Amygdala (tissue), 56 donors: ENCODE results near the gene HAND1.
A peak's percentile ranks its signal among the peaks of the same experiment; 100 is the strongest.

Experiments
- DNase-seq, 56 donors: peaks; one replicate each; lab custom pipeline; 2025; lab: John Stamatoyannopoulos, UW

HAND1 gene

DNA sequence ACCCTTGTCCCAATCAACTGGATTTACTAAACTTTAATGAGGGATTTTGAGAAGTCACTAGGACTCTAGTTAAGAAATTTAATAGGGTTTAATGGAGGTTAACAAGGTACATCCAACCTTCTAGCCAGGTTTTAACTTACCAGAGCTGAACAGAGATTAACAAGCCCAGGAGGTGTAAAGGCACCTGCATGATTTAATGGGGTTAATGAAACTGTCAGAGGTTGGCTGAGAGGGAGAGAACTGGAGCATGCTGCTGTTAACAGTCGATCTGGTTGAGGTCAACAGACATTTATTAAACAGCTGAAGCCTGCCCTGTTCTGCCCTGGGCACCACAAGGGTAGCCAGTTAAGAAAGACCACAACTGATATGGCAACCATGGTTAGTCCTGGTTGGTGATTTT, 13.6 kb downstream of the HAND1 start:
- DNase-seq = no peak

- no peak for DNase-seq
Observed at GRCh38 chr5:154461531-154461930, 16.5 kb downstream of the HAND1 start.

DNA sequence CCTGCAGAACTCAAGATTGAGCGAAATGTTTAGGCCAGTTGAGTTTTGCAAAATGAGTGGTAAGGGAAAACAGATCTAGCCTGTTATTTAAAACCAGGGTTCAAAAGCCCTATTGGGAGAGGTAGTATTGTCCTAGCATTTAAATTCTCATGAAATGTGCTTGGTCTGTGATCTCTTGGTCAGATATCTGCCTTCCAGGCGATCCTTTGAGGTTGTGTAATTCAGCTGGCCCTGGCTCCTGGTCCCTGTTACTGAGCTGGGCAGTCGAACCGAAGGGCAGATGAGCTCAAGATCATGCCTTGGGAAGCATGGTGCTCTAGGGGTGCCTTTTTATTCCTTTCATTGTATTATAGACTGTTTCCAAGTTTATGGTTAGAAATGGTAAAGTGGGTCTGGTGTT, 17.9 kb downstream of the HAND1 start:
- DNase-seq = no peak

- no peak for DNase-seq
Observed at GRCh38 chr5:154459015-154459414, 19.0 kb downstream of the HAND1 start.

DNA sequence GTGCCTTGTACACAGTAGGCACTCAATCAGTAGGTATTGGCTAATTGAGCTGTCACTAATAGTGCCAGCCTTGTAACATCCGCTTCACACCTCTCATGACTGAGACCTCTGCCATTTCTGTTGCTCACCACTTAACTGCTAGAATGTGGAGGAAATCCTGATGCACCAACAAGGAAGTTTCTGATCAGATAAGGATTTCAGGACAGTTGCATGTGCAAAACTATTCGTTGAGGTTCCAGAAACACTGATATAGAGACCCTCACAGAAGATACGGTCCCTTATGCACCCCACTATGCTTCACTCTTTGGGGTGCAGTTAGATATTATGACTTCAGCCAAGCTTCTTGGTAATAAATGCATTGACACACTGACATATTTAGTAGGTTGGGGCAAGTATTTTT, 21.5 kb downstream of the HAND1 start:
- DNase-seq = no peak

GRCh38 chr5:154455585-154455984, 22.4 kb downstream of the HAND1 start:
- DNase-seq = no peak

- DNase-seq = no peak
Observed at GRCh38 chr5:154451957-154452356, 26.1 kb downstream of the HAND1 start.

GRCh38 chr5:154449786-154450185, 28.2 kb downstream of the HAND1 start:
- DNase-seq = no peak

- no peak for DNase-seq
Observed at GRCh38 chr5:154447089-154447725, 30.8 kb downstream of the HAND1 start.

DNA sequence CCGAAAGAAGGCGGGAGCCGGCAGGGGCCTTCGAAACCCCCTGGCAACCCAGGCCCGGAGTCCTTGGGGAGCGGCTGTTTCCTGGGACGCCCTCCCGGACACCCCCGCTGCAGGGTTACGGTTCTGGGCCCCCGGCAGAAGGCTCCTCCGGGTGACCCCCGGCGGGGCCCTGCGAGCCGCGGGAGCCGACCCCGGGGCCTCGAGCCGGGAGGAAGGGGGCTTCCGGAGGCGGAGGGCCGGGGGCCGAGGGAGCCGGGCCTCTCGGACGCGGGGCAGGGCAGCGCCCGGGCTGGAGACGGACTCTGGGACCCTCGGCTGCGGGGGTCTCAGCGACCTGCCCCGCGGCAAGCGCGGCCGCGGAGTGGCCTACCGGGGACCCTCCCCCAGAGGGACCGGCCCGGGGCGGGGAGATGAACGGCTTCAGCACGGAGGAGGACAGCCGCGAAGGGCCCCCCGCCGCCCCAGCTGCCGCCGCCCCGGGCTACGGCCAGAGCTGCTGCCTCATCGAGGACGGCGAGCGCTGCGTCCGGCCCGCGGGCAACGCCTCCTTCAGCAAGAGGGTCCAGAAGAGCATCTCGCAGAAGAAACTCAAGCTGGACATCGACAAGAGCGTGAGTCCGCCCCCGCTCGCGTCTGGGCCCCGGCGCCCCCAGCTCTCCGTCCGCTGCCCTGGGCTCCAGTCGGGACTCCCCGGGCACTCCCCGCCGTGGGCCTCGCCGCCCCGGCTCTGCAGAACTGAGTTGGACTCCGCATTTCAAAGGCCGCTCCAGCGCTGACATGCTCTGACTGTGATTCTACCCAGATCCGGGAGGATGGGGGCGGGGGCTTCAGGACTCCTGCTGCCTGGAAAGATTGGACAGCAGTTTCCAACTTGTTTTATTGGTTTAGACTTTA, 31.6 kb downstream of the HAND1 start:
- peak in 44 of 56 donors; percentile 1 to 59 (median 26) for DNase-seq

GRCh38 chr5:154445422-154446194, 32.4 kb downstream of the HAND1 start, which contains the start of gene SAP30L:
Gene SAP30L, plus strand, starts transcription at chr5:154445997. Its CDS starts 608 bp downstream, at chr5:154446605.
- peak; percentile 56 to 96 (median 88) for DNase-seq

DNA sequence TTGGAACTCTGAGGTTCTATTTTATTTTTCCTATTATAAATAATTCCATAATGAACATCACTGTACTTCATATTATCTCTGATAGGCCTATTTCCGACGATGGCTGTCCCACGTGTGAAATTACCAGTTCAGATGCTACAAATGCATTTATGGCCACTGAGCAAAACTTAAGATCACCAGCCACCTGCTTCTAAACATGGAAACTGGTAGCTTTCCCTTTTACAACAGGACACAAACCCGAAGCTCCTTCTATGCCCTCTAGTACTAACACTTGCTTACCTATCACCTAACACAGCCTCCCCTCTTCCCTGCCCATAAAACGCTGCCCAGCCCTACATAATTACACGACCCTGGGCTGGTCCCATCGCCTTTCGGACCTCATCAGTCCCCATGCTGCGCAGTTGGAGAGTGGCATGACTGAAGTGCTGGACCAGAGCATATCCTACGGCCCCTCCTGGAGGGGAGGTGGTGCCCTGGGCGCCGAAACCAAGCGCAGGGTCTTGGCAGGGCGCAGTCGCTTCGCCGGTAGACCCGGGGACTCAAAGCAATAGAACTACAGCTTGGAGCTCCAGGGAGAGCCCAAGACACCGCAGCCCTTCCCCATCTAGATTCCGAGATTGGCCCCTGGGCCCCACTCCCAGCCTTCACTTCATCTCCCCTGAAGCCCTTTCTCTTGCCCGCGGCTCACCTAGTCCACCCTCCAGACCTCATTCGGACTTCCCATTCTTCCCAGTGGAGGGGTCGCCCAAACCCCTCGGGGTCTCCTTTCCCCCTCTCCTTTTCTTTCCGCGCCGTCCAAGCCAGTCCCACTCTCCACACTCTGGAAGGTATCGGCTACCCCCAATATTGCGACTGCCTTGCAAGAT, 33.2 kb downstream of the HAND1 start:
- peak in 9 of 56 donors; percentile 4 to 39 (median 16) for DNase-seq

- no peak for DNase-seq
Observed at GRCh38 chr5:154442801-154443200, 35.2 kb downstream of the HAND1 start.

DNA sequence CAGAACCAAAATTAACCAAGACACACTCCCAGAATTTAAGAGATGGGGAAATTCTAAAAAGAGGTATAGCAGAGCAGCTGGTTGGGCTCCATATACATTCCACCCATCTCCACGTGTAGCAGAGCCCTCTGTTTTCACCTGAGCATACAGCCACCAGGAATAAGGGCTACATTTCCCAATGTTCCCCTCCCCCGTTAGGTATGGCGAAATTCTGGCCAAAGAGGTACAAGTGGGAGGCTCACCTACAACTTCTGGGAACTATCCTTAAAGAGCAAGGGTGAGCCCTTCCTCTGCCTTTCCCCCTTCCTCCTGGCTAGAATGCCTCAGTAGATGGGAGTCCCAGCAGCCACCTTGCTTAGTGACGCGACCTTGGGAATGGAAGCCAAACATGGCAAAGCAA, 37.5 kb downstream of the HAND1 start:
- DNase-seq = no peak

- no peak for DNase-seq
Observed at GRCh38 chr5:154437281-154437965, 40.6 kb downstream of the HAND1 start.

- DNase-seq = no peak
Observed at GRCh38 chr5:154435226-154435625, 42.8 kb downstream of the HAND1 start.

DNA sequence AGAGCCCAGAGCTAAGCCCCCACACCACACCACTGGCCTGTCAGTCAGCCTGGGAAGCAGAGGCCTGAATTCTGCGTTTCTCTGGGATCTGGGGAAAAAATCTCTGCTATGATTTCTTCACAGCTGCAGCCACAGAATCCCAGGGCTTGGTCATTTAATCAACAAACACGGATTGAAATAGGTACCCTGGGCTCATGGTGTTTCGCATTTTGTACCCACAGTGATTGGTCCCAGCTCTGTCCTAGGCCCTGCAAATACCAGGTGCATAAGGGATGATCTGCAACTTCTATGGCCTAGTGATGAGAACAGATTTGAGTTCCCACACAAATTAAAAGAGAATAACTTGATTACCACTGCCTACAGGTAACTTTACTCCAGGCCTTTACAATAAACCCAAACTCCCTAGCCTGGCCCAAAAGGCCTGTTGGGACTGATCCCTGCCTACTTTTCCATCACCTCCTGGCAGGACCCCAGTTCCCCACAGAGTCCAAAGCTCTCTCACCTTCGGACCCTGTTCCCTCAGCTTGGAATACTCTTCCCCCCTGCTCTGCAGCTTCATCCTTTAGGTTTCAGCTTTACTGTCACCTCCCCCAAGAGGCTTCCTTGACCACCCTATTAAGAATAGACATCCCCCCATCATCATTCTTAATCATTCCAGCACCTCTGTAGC, 46.9 kb downstream of the HAND1 start:
- no peak for DNase-seq

GRCh38 chr5:154430466-154430865, 47.6 kb downstream of the HAND1 start:
- DNase-seq = no peak

GRCh38 chr5:154429341-154429740, 48.7 kb downstream of the HAND1 start:
- DNase-seq = no peak
